GM23338 (cell line): ENCODE measurements around the gene MEP1A. TPM values are rescaled to one million over a fixed set of nuclear protein-coding genes. Genes with fewer than 3 reads are reported as not detected.

Experiments used
- ATAC-seq: fragments of 200-7000 bp; cut with Tn5 transposase; 3 replicates; pipeline ENCODE4 v1.9.1; 2020
- DNase-seq: peaks from one replicate; pipeline ENCODE4 v3.0.0-alpha.2; 2015; ENCODE audit warnings: low spot score
- H2AFZ ChIP-seq: fragments of 200-600 bp; sonication (generic); 2 replicates; pipeline ENCODE4 v1.8.0; 2016; ENCODE audit warnings: antibody characterized with exemption, mild to moderate bottlenecking, moderate library complexity
- H3F3A ChIP-seq: fragments of 200-600 bp; sonication (generic); replicated peaks from 2 replicates; pipeline ENCODE4 v1.8.0; 2017; ENCODE audit warnings: antibody characterized with exemption, mixed run types, low read depth
- H3K27ac ChIP-seq: fragments of 200-600 bp; sonication (generic); 2 replicates; pipeline ENCODE4 v1.6.1; 2016; ENCODE audit warnings: low read depth
- H3K27me3 ChIP-seq: fragments of 200-600 bp; sonication (generic); 2 replicates; pipeline ENCODE4 v1.8.0; 2016; ENCODE audit warnings: mild to moderate bottlenecking, mixed run types, moderate library complexity; ENCODE audit not compliant: insufficient read depth
- H3K36me3 ChIP-seq: fragments of 200-600 bp; sonication (generic); 2 replicates; pipeline ENCODE4 v1.8.0; 2016; ENCODE audit warnings: mild to moderate bottlenecking; ENCODE audit not compliant: insufficient read depth
- H3K4me1 ChIP-seq: fragments of 200-600 bp; sonication (generic); 2 replicates; pipeline ENCODE4 v1.8.0; 2016; ENCODE audit warnings: mild to moderate bottlenecking, moderate library complexity; ENCODE audit not compliant: insufficient read depth
- H3K4me2 ChIP-seq: fragments of 200-600 bp; sonication (generic); 2 replicates; pipeline ENCODE4 v1.7.1; 2017; ENCODE audit warnings: mixed run types
- H3K4me3 ChIP-seq: fragments of 200-600 bp; sonication (generic); 2 replicates; pipeline ENCODE4 v1.6.1; 2016; ENCODE audit warnings: mixed run types
- H3K79me2 ChIP-seq: fragments of 200-600 bp; sonication (generic); replicated peaks from 2 replicates; pipeline ENCODE4 v1.8.0; 2017; ENCODE audit warnings: mild to moderate bottlenecking; ENCODE audit not compliant: insufficient read depth
- H3K9me2 ChIP-seq: fragments of 200-600 bp; sonication (generic); 2 replicates; pipeline ENCODE4 v1.8.0; 2017; ENCODE audit not compliant: insufficient read depth
- H4K20me1 ChIP-seq: fragments of 200-600 bp; sonication (generic); replicated peaks from 2 replicates; pipeline ENCODE4 v1.8.0; 2017; ENCODE audit warnings: mild to moderate bottlenecking; ENCODE audit not compliant: insufficient read depth
- H3K27ac Mint-ChIP-seq: 2 replicates; pipeline ENCODE4 v1.8.0; 2020; ENCODE audit warnings: inconsistent platforms, mild to moderate bottlenecking, moderate library complexity, mixed read lengths
- H3K27me3 Mint-ChIP-seq: 3 replicates; pipeline ENCODE4 v1.8.0; 2022; ENCODE audit warnings: low read depth, mild to moderate bottlenecking, moderate library complexity, mixed read lengths, inconsistent platforms; ENCODE audit not compliant: insufficient read depth, poor library complexity
- H3K36me3 Mint-ChIP-seq: 3 replicates; pipeline ENCODE4 v1.8.0; 2021; ENCODE audit warnings: low read depth, mild to moderate bottlenecking, inconsistent platforms, moderate library complexity, mixed read lengths
- H3K4me1 Mint-ChIP-seq: 3 replicates; pipeline ENCODE4 v1.8.0; 2020; ENCODE audit warnings: mild to moderate bottlenecking, inconsistent platforms, mixed read lengths
- H3K4me3 Mint-ChIP-seq: 3 replicates; pipeline ENCODE4 v1.8.0; 2021; ENCODE audit warnings: moderate library complexity, mild to moderate bottlenecking, inconsistent platforms, mixed read lengths
- H3K9me3 Mint-ChIP-seq: 3 replicates; pipeline ENCODE4 v1.8.0; 2020; ENCODE audit warnings: moderate library complexity, mild to moderate bottlenecking, inconsistent platforms, mixed read lengths
- CREB1 ChIP-seq: fragments of 250-450 bp; sonication (Bioruptor Pico); IDR thresholded peaks from 2 replicates; pipeline ENCODE4 v1.5.0; 2020; ENCODE audit warnings: low read depth, mild to moderate bottlenecking, moderate library complexity
- CTCF ChIP-seq, 2 experiments: fragments of 200-600 bp in 1 of 2; sonication (generic) in 1 of 2; conservative IDR thresholded peaks; 2 replicates each; pipeline versions ENCODE4 v1.5.1 to v1.6.1; 2016 to 2017; ENCODE audit warnings: antibody characterized with exemption in 2 of 2, low read depth in 2 of 2, mild to moderate bottlenecking in 2 of 2, moderate library complexity in 1 of 2
- ETS1 ChIP-seq: IDR thresholded peaks from 2 replicates; pipeline ENCODE4 v1.6.1; 2016; ENCODE audit warnings: antibody characterized with exemption
- EZH2 ChIP-seq: fragments of 200-600 bp; sonication (generic); IDR thresholded peaks from one replicate; pipeline ENCODE4 v1.8.0; 2017; ENCODE audit warnings: antibody characterized with exemption, mild to moderate bottlenecking, low read depth; ENCODE audit not compliant: unreplicated experiment
- EZH2phosphoT487 ChIP-seq: fragments of 200-600 bp; sonication (generic); IDR thresholded peaks from one replicate; pipeline ENCODE4 v1.8.1; 2018; ENCODE audit warnings: antibody characterized with exemption; ENCODE audit not compliant: unreplicated experiment
- JUNB ChIP-seq: IDR thresholded peaks from one replicate; pipeline ENCODE4 v1.6.1; 2016; ENCODE audit warnings: antibody characterized with exemption; ENCODE audit not compliant: unreplicated experiment
- NANOG ChIP-seq: IDR thresholded peaks from 2 replicates; pipeline ENCODE4 v1.6.1; 2016; ENCODE audit warnings: antibody characterized with exemption, borderline replicate concordance
- POLR2AphosphoS5 ChIP-seq: IDR thresholded peaks from 2 replicates; pipeline ENCODE4 v1.6.1; 2016; ENCODE audit warnings: antibody characterized with exemption, low read depth
- REST ChIP-seq: IDR thresholded peaks from one replicate; pipeline ENCODE4 v1.6.1; 2018; ENCODE audit warnings: antibody characterized with exemption; ENCODE audit not compliant: unreplicated experiment
- STAT1 ChIP-seq: IDR thresholded peaks from one replicate; pipeline ENCODE4 v1.6.1; 2016; ENCODE audit warnings: antibody characterized with exemption; ENCODE audit not compliant: unreplicated experiment
- ZNF114 ChIP-seq: fragments of 250-450 bp; sonication (Bioruptor Pico); IDR thresholded peaks from 2 replicates; pipeline ENCODE4 v1.5.0; 2020; ENCODE audit warnings: mild to moderate bottlenecking, moderate library complexity
- ZNF331 ChIP-seq: fragments of 250-450 bp; sonication (Bioruptor Pico); IDR thresholded peaks from 2 replicates; pipeline ENCODE4 v1.5.0; 2020; ENCODE audit warnings: low read depth, mild to moderate bottlenecking, moderate library complexity
- polyA plus RNA-seq: library from polyadenylated mRNA; unstranded; fragments of >200 nt; fragmentation: Nextera tagmentation; extraction: Ambion mirVana; gene quantifications from 2 replicates; pipeline ENCODE4 v1.2.1, GENCODE V29; 2016
- total RNA-seq: library from RNA; depleted of rRNA; stranded (reverse); fragments of >200 nt; shearing (Covaris generic); gene quantifications from 2 replicates; pipeline ENCODE4 v1.2.3, GENCODE V29; 2014
- TF ChIP-seq, protein P1 (sequence below): fragments of 250-450 bp; sonication (Bioruptor Pico); IDR thresholded peaks from 2 replicates; pipeline ENCODE4 v1.5.0; 2020; ENCODE audit warnings: mild to moderate bottlenecking, moderate library complexity

The MEP1A gene
- total and polyA plus RNA-seq, 2 experiments from 2014 or later: not detected

- Histone ChIP-seq H3K36me3 (no peaks in the 10 kb centered on the region), H3F3A (no peaks in the 10 kb centered on the region), H3K4me1 (no peaks in the 10 kb centered on the region), H3K79me2 (no peaks in the 10 kb centered on the region), H3K4me3 (no peak overlapping the region), H4K20me1 (no peaks in the 10 kb centered on the region), H3K27me3 (no peaks in the 10 kb centered on the region), H3K9me2 (no peaks in the 10 kb centered on the region), H3K27ac (no peak overlapping the region), H2AFZ (no peak overlapping the region), H3K4me2 (no peak overlapping the region)
- peaks cover 2% of the 10 kb centered on the region for H3K27me3 Mint-ChIP-seq
- no peaks in the 10 kb centered on the region for H3K4me1 Mint-ChIP-seq
- no peak for DNase-seq
- no peak overlapping the region for H3K4me3 Mint-ChIP-seq
- no peak overlapping the region for H3K27ac Mint-ChIP-seq
- no peaks in the 10 kb centered on the region; the same call in 2 of the 3 replicates for H3K36me3 Mint-ChIP-seq
- no peak for TF ChIP-seq REST
- TF ChIP-seq JUNB: no peak
- TF ChIP-seq EZH2phosphoT487: no peak
- TF ChIP-seq, protein P1, sequence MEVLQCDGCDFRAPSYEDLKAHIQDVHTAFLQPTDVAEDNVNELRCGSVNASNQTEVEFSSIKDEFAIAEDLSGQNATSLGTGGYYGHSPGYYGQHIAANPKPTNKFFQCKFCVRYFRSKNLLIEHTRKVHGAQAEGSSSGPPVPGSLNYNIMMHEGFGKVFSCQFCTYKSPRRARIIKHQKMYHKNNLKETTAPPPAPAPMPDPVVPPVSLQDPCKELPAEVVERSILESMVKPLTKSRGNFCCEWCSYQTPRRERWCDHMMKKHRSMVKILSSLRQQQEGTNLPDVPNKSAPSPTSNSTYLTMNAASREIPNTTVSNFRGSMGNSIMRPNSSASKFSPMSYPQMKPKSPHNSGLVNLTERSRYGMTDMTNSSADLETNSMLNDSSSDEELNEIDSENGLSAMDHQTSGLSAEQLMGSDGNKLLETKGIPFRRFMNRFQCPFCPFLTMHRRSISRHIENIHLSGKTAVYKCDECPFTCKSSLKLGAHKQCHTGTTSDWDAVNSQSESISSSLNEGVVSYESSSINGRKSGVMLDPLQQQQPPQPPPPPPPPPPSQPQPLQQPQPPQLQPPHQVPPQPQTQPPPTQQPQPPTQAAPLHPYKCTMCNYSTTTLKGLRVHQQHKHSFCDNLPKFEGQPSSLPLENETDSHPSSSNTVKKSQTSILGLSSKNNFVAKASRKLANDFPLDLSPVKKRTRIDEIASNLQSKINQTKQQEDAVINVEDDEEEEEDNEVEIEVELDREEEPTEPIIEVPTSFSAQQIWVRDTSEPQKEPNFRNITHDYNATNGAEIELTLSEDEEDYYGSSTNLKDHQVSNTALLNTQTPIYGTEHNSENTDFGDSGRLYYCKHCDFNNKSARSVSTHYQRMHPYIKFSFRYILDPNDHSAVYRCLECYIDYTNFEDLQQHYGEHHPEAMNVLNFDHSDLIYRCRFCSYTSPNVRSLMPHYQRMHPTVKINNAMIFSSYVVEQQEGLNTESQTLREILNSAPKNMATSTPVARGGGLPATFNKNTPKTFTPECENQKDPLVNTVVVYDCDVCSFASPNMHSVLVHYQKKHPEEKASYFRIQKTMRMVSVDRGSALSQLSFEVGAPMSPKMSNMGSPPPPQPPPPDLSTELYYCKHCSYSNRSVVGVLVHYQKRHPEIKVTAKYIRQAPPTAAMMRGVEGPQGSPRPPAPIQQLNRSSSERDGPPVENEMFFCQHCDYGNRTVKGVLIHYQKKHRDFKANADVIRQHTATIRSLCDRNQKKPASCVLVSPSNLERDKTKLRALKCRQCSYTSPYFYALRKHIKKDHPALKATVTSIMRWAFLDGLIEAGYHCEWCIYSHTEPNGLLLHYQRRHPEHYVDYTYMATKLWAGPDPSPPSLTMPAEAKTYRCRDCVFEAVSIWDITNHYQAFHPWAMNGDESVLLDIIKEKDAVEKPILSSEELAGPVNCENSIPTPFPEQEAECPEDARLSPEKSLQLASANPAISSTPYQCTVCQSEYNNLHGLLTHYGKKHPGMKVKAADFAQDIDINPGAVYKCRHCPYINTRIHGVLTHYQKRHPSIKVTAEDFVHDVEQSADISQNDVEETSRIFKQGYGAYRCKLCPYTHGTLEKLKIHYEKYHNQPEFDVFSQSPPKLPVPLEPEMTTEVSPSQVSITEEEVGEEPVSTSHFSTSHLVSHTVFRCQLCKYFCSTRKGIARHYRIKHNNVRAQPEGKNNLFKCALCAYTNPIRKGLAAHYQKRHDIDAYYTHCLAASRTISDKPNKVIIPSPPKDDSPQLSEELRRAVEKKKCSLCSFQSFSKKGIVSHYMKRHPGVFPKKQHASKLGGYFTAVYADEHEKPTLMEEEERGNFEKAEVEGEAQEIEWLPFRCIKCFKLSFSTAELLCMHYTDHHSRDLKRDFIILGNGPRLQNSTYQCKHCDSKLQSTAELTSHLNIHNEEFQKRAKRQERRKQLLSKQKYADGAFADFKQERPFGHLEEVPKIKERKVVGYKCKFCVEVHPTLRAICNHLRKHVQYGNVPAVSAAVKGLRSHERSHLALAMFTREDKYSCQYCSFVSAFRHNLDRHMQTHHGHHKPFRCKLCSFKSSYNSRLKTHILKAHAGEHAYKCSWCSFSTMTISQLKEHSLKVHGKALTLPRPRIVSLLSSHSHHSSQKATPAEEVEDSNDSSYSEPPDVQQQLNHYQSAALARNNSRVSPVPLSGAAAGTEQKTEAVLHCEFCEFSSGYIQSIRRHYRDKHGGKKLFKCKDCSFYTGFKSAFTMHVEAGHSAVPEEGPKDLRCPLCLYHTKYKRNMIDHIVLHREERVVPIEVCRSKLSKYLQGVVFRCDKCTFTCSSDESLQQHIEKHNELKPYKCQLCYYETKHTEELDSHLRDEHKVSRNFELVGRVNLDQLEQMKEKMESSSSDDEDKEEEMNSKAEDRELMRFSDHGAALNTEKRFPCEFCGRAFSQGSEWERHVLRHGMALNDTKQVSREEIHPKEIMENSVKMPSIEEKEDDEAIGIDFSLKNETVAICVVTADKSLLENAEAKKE (CRISPR knock-in tag): no peak
- TF ChIP-seq CTCF (conservative IDR thresholded peaks at IDR 0.05; ENCODE audit: low read depth in 2 of 2): no peak
- TF ChIP-seq POLR2AphosphoS5: no peak
- no peak for TF ChIP-seq CREB1 (CRISPR knock-in tag)
- no peak for TF ChIP-seq ZNF114
- TF ChIP-seq ETS1: no peak
- TF ChIP-seq STAT1: no peak
- no peak for TF ChIP-seq NANOG
- TF ChIP-seq EZH2: no peak
- TF ChIP-seq ZNF331 (CRISPR knock-in tag): no peak
- H3K9me3 Mint-ChIP-seq: peaks cover 3% of the 10 kb centered on the region; the same call in 1 of the 3 replicates
- no peak for ATAC-seq
Observed at GRCh38 chr6:46763466-46763865, 29.7 kb upstream of the MEP1A start.
